Measurements from ENCODE around the gene DDA1.
"Not testable (repeated sequence)": the region's sequence is repeated elsewhere in the genome, so short reads cannot be mapped to it uniquely, and the experiment has no call there.

The DDA1 gene

GRCh38 chr19:17289489-17289888 lies 19.9 kb upstream of the DDA1 start:
- DNase-seq (ENCODE audit: low read depth), result no peak

GRCh38 chr19:17292301-17293074 lies 16.9 kb upstream of the DDA1 start:
- peak; percentile 58 for DNase-seq (ENCODE audit: low read depth)

GRCh38 chr19:17293605-17294004 lies 15.8 kb upstream of the DDA1 start:
- no peak for DNase-seq (ENCODE audit: low read depth)

GRCh38 chr19:17294051-17294891 lies 15.1 kb upstream of the DDA1 start:
- DNase-seq (ENCODE audit: low read depth), result no peak

GRCh38 chr19:17295551-17295950 lies 13.8 kb upstream of the DDA1 start:
- DNase-seq (ENCODE audit: low read depth), result not testable (repeated sequence)

GRCh38 chr19:17296273-17296672 lies 13.1 kb upstream of the DDA1 start:
- DNase-seq (ENCODE audit: low read depth), result no peak

- no peak for DNase-seq (ENCODE audit: low read depth)
Measured at GRCh38 chr19:17296976-17297375, 12.4 kb upstream of the DDA1 start.

- no peak for DNase-seq (ENCODE audit: low read depth)
Measured at GRCh38 chr19:17300992-17301619, 8.3 kb upstream of the DDA1 start.

- no peak for DNase-seq (ENCODE audit: low read depth)
Measured at GRCh38 chr19:17302391-17303166, 6.8 kb upstream of the DDA1 start.

GRCh38 chr19:17303167-17303939 lies 6.0 kb upstream of the DDA1 start, which contains the start of gene ABHD8:
Gene ABHD8 (minus strand): TSS chr19:17303425. CDS start chr19:17301616, 1,809 bp downstream.
- DNase-seq (ENCODE audit: low read depth), result peak; percentile 89

GRCh38 chr19:17303940-17304267 lies 5.5 kb upstream of the DDA1 start:
- DNase-seq (ENCODE audit: low read depth), result no peak

- DNase-seq (ENCODE audit: low read depth), result no peak
Measured at GRCh38 chr19:17304386-17305215, 4.8 kb upstream of the DDA1 start.

GRCh38 chr19:17305216-17305516 lies 4.2 kb upstream of the DDA1 start:
- DNase-seq (ENCODE audit: low read depth), result no peak

- DNase-seq (ENCODE audit: low read depth), result peak; percentile 88
Measured at GRCh38 chr19:17305517-17306284, 3.7 kb upstream of the DDA1 start, which contains the start of gene MRPL34. Gene MRPL34 (plus strand): TSS chr19:17305872. CDS start chr19:17305893, 21 bp downstream.

GRCh38 chr19:17306285-17306714 lies 3.1 kb upstream of the DDA1 start:
- DNase-seq (ENCODE audit: low read depth), result no peak

- DNase-seq (ENCODE audit: low read depth), result no peak
Measured at GRCh38 chr19:17307876-17308377, 1.4 kb upstream of the DDA1 start.

- DNase-seq (ENCODE audit: low read depth), result no peak
Measured at GRCh38 chr19:17309965-17310461, 650 bp downstream of the DDA1 start.

GRCh38 chr19:17311455-17312188 lies 2.3 kb downstream of the DDA1 start:
- DNase-seq (ENCODE audit: low read depth), result no peak
